Left ventricle myocardium inferior (tissue), 1 donor: ENCODE measurements around the gene CYP4F22. TPM values are rescaled to one million over a fixed set of nuclear protein-coding genes. Genes with fewer than 3 reads are reported as not detected.

Source experiments
- DNase-seq: peaks from one replicate; pipeline ENCODE4 v3.0.0-alpha.2; 2020
- H3K27ac ChIP-seq: fragments of 200-600 bp; replicated peaks from 2 replicates; pipeline ENCODE4 v1.8.0; 2021
- H3K27me3 ChIP-seq: fragments of 200-600 bp; 2 replicates; pipeline ENCODE4 v1.8.0; 2021; ENCODE audit warnings: low read depth
- H3K36me3 ChIP-seq: fragments of 200-600 bp; 2 replicates; pipeline ENCODE4 v1.8.0; 2021
- H3K4me1 ChIP-seq: fragments of 200-600 bp; 2 replicates; pipeline ENCODE4 v1.8.0; 2021
- H3K4me3 ChIP-seq: fragments of 200-600 bp; 2 replicates; pipeline ENCODE4 v1.8.0; 2021; ENCODE audit warnings: mild to moderate bottlenecking, moderate library complexity
- H3K9me3 ChIP-seq: fragments of 200-600 bp; replicated peaks from 2 replicates; pipeline ENCODE4 v1.8.0; 2021
- CTCF ChIP-seq: fragments of 200-600 bp; IDR thresholded peaks from 2 replicates; pipeline ENCODE4 v1.8.0; 2021; ENCODE audit warnings: antibody characterized with exemption, mild to moderate bottlenecking, borderline replicate concordance
- intact Hi-C: fragments of 100-400 bp; cut with micrococcal nuclease; formaldehyde crosslinking; loops from one replicate; pipeline ENCODE4 v1.11.0; 2022
- total RNA-seq: library from RNA; stranded (reverse); fragmentation: NEBNext Ultra II Directional; extraction: Animal tissue kit (Norgen Biotek cat#: 25700); gene quantifications from one replicate; pipeline ENCODE4 v1.2.1, GENCODE V29; 2021
- donor health status: DM: no; HTN: yes; CAD: no; lungs with severe emphysema.

The CYP4F22 gene
- total RNA-seq, 1 donor from 2014 or later, result not detected

- no peak for TF ChIP-seq CTCF
- H3K4me3 ChIP-seq, result no peak overlapping the region
- no peaks in the 10 kb centered on the region for H3K36me3 ChIP-seq
- H3K4me1 ChIP-seq, result no peaks in the 10 kb centered on the region
- H3K9me3 ChIP-seq, result peaks cover 4% of the 10 kb centered on the region
- peaks cover 4% of the 10 kb centered on the region for H3K27me3 ChIP-seq
- no peak overlapping the region for H3K27ac ChIP-seq
- DNase-seq, result no peak
- intact Hi-C loops, result no loop called here
These were observed 21.3 kb upstream of the CYP4F22 start for GRCh38 chr19:15487038-15487437.

- Histone ChIP-seq H3K4me1 (no peaks in the 10 kb centered on the region), H3K9me3 (peaks cover 7% of the 10 kb centered on the region), H3K36me3 (no peaks in the 10 kb centered on the region), H3K27me3 (no peaks in the 10 kb centered on the region), H3K27ac (no peak overlapping the region), H3K4me3 (no peak overlapping the region)
- peak; percentile 57 for DNase-seq
- no peak for TF ChIP-seq CTCF
- intact Hi-C loops, result no loop called here
These were observed 19.7 kb upstream of the CYP4F22 start for GRCh38 chr19:15488489-15489226.

- Histone ChIP-seq H3K36me3 (no peaks in the 10 kb centered on the region), H3K27ac (peak overlapping the region; percentile 42), H3K9me3 (peaks cover 3% of the 10 kb centered on the region), H3K27me3 (peaks cover 10% of the 10 kb centered on the region), H3K4me3 (no peak overlapping the region), H3K4me1 (no peaks in the 10 kb centered on the region)
- TF ChIP-seq CTCF, result no peak
- DNase-seq, result no peak
- intact Hi-C loops, result no loop called here
These were observed 13.2 kb upstream of the CYP4F22 start for GRCh38 chr19:15495151-15495550.

- DNase-seq, result no peak
- no peak overlapping the region for H3K4me3 ChIP-seq
These were observed 10.0 kb upstream of the CYP4F22 start for GRCh38 chr19:15498156-15498858.

GRCh38 chr19:15498910-15499309 is 9.4 kb upstream of the CYP4F22 start:
- H3K27ac ChIP-seq, result no peak overlapping the region
- peaks cover 41% of the 10 kb centered on the region for H3K27me3 ChIP-seq
- no peak overlapping the region for H3K4me3 ChIP-seq
- no peak for DNase-seq
- intact Hi-C loops, result no loop called here
- no peaks in the 10 kb centered on the region for H3K9me3 ChIP-seq
- TF ChIP-seq CTCF, result no peak
- no peaks in the 10 kb centered on the region for H3K4me1 ChIP-seq
- no peaks in the 10 kb centered on the region for H3K36me3 ChIP-seq

More at GRCh38 chr19:15498156-15498858, 10.0 kb upstream of the CYP4F22 start:
- Histone ChIP-seq H3K27me3 (peaks cover 36% of the 10 kb centered on the region), H3K4me1 (no peaks in the 10 kb centered on the region), H3K36me3 (no peaks in the 10 kb centered on the region), H3K27ac (no peak overlapping the region), H3K9me3 (no peaks in the 10 kb centered on the region)
- intact Hi-C loops, result no loop called here
- TF ChIP-seq CTCF, result no peak
